Medulla oblongata (tissue), 1 donor: ENCODE data around the gene UBE2N.
"Not testable (repeated sequence)": the region's sequence is repeated elsewhere in the genome, so short reads cannot be mapped to it uniquely, and the experiment has no call there.

Source experiments
- DNase-seq: peaks from one replicate; pipeline ENCODE4 v3.0.0-alpha.2; 2015; ENCODE audit errors: extremely low spot score

UBE2N gene

GRCh38 chr12:93411060-93411459 lies 30.7 kb downstream of the UBE2N start:
- not testable (repeated sequence) for DNase-seq

GRCh38 chr12:93409343-93410187 lies 32.2 kb downstream of the UBE2N start:
- not testable (repeated sequence) for DNase-seq

- no peak for DNase-seq
Measured at GRCh38 chr12:93408813-93409212, 32.9 kb downstream of the UBE2N start.

GRCh38 chr12:93407963-93408283 lies 33.8 kb downstream of the UBE2N start:
- no peak for DNase-seq

GRCh38 chr12:93407054-93407962 lies 34.4 kb downstream of the UBE2N start:
- no peak for DNase-seq

GRCh38 chr12:93404961-93405849 lies 36.5 kb downstream of the UBE2N start:
- DNase-seq: no peak

GRCh38 chr12:93403988-93404803 lies 37.6 kb downstream of the UBE2N start:
- no peak for DNase-seq

- no peak for DNase-seq
Measured at GRCh38 chr12:93402333-93403311, 39.1 kb downstream of the UBE2N start.

- not testable (repeated sequence) for DNase-seq
Measured at GRCh38 chr12:93399183-93399863, 42.4 kb downstream of the UBE2N start.

GRCh38 chr12:93397412-93397811 lies 44.3 kb downstream of the UBE2N start:
- no peak for DNase-seq

- no peak for DNase-seq
Measured at GRCh38 chr12:93393425-93393824, 48.3 kb downstream of the UBE2N start.

- DNase-seq: no peak
Measured at GRCh38 chr12:93390549-93391297, 51.0 kb downstream of the UBE2N start.

- no peak for DNase-seq
Measured at GRCh38 chr12:93390031-93390430, 51.7 kb downstream of the UBE2N start.

GRCh38 chr12:93387780-93388179 lies 54.0 kb downstream of the UBE2N start:
- DNase-seq: no peak

- DNase-seq: not testable (repeated sequence)
Measured at GRCh38 chr12:93381976-93382437, 59.7 kb downstream of the UBE2N start.

- DNase-seq: no peak
Measured at GRCh38 chr12:93381161-93381975, 60.4 kb downstream of the UBE2N start.

- peak; percentile 33 for DNase-seq
Measured at GRCh38 chr12:93380480-93381121, 61.1 kb downstream of the UBE2N start.
